Esophagus (tissue), 2 donors: ENCODE results near the gene RTN1. TPM values are rescaled to one million over a fixed set of nuclear protein-coding genes. Genes with fewer than 3 reads are reported as not detected.

Source experiments
- H3K27ac ChIP-seq, 2 donors: one replicate each; pipeline ENCODE4 v1.5.1; 2013; ENCODE audit warnings: low read depth in 2 of 2, mild to moderate bottlenecking in 2 of 2, inconsistent platforms in 1 of 2, low read length in 1 of 2, moderate library complexity in 1 of 2
- H3K27me3 ChIP-seq, 2 donors: one replicate each; pipeline ENCODE4 v1.6.1; 2013; ENCODE audit warnings: low read length in 2 of 2, control low read depth in 1 of 2, mild to moderate bottlenecking in 1 of 2; ENCODE audit not compliant: insufficient read depth in 2 of 2, control insufficient read depth in 1 of 2
- H3K36me3 ChIP-seq, 2 donors: one replicate each; pipeline ENCODE4 v1.6.1; 2013; ENCODE audit warnings: low read length in 1 of 2; ENCODE audit not compliant: control insufficient read depth in 2 of 2, insufficient read depth in 2 of 2
- H3K4me1 ChIP-seq, 2 donors: one replicate each; pipeline ENCODE4 v1.6.1; 2013; ENCODE audit warnings: low read length in 1 of 2; ENCODE audit not compliant: control insufficient read depth in 2 of 2, insufficient read depth in 2 of 2
- H3K4me3 ChIP-seq, 2 donors: one replicate each; pipeline ENCODE4 v1.5.1; 2013; ENCODE audit warnings: low read length in 2 of 2, mild to moderate bottlenecking in 2 of 2, low read depth in 1 of 2, moderate library complexity in 1 of 2
- H3K9me3 ChIP-seq, 2 donors: one replicate each; pipeline ENCODE4 v1.6.1; 2013; ENCODE audit warnings: mild to moderate bottlenecking in 2 of 2, low read depth in 1 of 2, low read length in 1 of 2, moderate library complexity in 1 of 2; ENCODE audit not compliant: control insufficient read depth in 2 of 2, insufficient read depth in 1 of 2
- WGBS, 2 donors: extraction: QIAGEN DNeasy Blood & Tissue Kit; methylation state at CpG; one replicate each; pipeline ENCODE4 v1.1.7; 2013; 5-methylcytosine and 5-hydroxymethylcytosine counted together
- polyA plus RNA-seq, 2 donors: library from polyadenylated mRNA; stranded (reverse); fragments of 200-250 nt; gene quantifications; one replicate each; pipeline ENCODE4 v1.2.3, GENCODE V29; 2013
- donor health status: healthy with polysubstance abuse.
- donor health status: Bipolar disorder and iron deficiency.

Gene RTN1
- under 1 TPM; 0.26 to 0.58 TPM for polyA plus RNA-seq

GRCh38 chr14:59870277-59871165, at the start of gene RTN1:
Gene RTN1 (minus strand): TSS chr14:59870776. CDS start chr14:59870630, 146 bp downstream.
- no peak within 1 kb of the TSS for H3K27ac ChIP-seq
- H3K36me3 ChIP-seq = no peaks in the 10 kb centered on the region
- H3K4me3 ChIP-seq = peak within 1 kb of the TSS; percentile 49 to 50
- no peaks in the 10 kb centered on the region for H3K9me3 ChIP-seq
- 1% methylated on average over 78 to 84 of the region's 84 CpGs for WGBS, 2 donors
- peaks cover 3 to 4% of the 10 kb centered on the region in 2 donors for H3K4me1 ChIP-seq
- peaks cover 4 to 9% of the 10 kb centered on the region in 2 donors for H3K27me3 ChIP-seq

GRCh38 chr14:59920378-59920683, 49.8 kb upstream of the RTN1 start:
- no peaks in the 10 kb centered on the region for H3K9me3 ChIP-seq
- H3K36me3 ChIP-seq = no peaks in the 10 kb centered on the region
- peaks cover 0 to 15% of the 10 kb centered on the region in 2 donors for H3K27me3 ChIP-seq
- no peak overlapping the region for H3K4me3 ChIP-seq
- no peak overlapping the region for H3K27ac ChIP-seq
- H3K4me1 ChIP-seq = peaks cover 4% of the 10 kb centered on the region in 2 donors
- WGBS, 2 donors = 67 to 74% methylated on average over 1 of the region's 1 CpG

GRCh38 chr14:59919570-59920377, 49.2 kb upstream of the RTN1 start, which contains the start of gene LRRC9:
Gene LRRC9 (plus strand): TSS chr14:59920144.
- WGBS, 2 donors = 8 to 9% methylated on average over 55 to 57 of the region's 57 CpGs
- peak within 1 kb of the TSS in 1 of 2 donors; percentile 31 for H3K4me3 ChIP-seq
- H3K9me3 ChIP-seq = no peaks in the 10 kb centered on the region
- H3K27me3 ChIP-seq = peaks cover 0 to 15% of the 10 kb centered on the region in 2 donors
- no peak within 1 kb of the TSS for H3K27ac ChIP-seq
- no peaks in the 10 kb centered on the region for H3K36me3 ChIP-seq
- H3K4me1 ChIP-seq = peaks cover 4% of the 10 kb centered on the region in 2 donors

GRCh38 chr14:59918824-59919569, 48.4 kb upstream of the RTN1 start:
- Histone ChIP-seq H3K4me1 (peaks cover 4% of the 10 kb centered on the region in 2 donors), H3K9me3 (no peaks in the 10 kb centered on the region), H3K27ac (no peak overlapping the region), H3K4me3 (peak overlapping the region in 1 of 2 donors; percentile 31), H3K27me3 (peaks cover 0 to 15% of the 10 kb centered on the region in 2 donors), H3K36me3 (no peaks in the 10 kb centered on the region)
- WGBS, 2 donors = 4% methylated on average over 18 of the region's 18 CpGs

GRCh38 chr14:59913187-59913586, 42.6 kb upstream of the RTN1 start:
- 66 to 77% methylated on average over 1 of the region's 1 CpG for WGBS, 2 donors
- Histone ChIP-seq H3K27ac (no peak overlapping the region), H3K4me3 (no peak overlapping the region), H3K27me3 (no peaks in the 10 kb centered on the region), H3K4me1 (no peaks in the 10 kb centered on the region), H3K36me3 (no peaks in the 10 kb centered on the region), H3K9me3 (no peaks in the 10 kb centered on the region)

GRCh38 chr14:59912443-59912842, 41.9 kb upstream of the RTN1 start:
- Histone ChIP-seq H3K9me3 (no peaks in the 10 kb centered on the region), H3K4me3 (no peak overlapping the region), H3K36me3 (no peaks in the 10 kb centered on the region), H3K4me1 (no peaks in the 10 kb centered on the region), H3K27ac (no peak overlapping the region), H3K27me3 (no peaks in the 10 kb centered on the region)
- WGBS, 2 donors = 76 to 87% methylated on average over 2 of the region's 2 CpGs

- WGBS, 2 donors = 62 to 70% methylated on average over 2 of the region's 2 CpGs
- Histone ChIP-seq H3K27me3 (no peaks in the 10 kb centered on the region), H3K36me3 (no peaks in the 10 kb centered on the region), H3K27ac (no peak overlapping the region), H3K4me3 (no peak overlapping the region), H3K9me3 (no peaks in the 10 kb centered on the region), H3K4me1 (no peaks in the 10 kb centered on the region)
These were observed 34.6 kb upstream of the RTN1 start for GRCh38 chr14:59905188-59905587.

- Histone ChIP-seq H3K36me3 (no peaks in the 10 kb centered on the region), H3K4me1 (no peaks in the 10 kb centered on the region), H3K27ac (no peak overlapping the region), H3K4me3 (no peak overlapping the region), H3K9me3 (no peaks in the 10 kb centered on the region), H3K27me3 (no peaks in the 10 kb centered on the region)
- 48 to 53% methylated on average over 2 of the region's 2 CpGs for WGBS, 2 donors
These were observed 33.6 kb upstream of the RTN1 start for GRCh38 chr14:59904184-59904583.

GRCh38 chr14:59900556-59900955, 30.0 kb upstream of the RTN1 start:
- H3K36me3 ChIP-seq = no peaks in the 10 kb centered on the region
- H3K4me1 ChIP-seq = no peaks in the 10 kb centered on the region
- no peak overlapping the region for H3K4me3 ChIP-seq
- WGBS, 2 donors = 77 to 86% methylated on average over 3 of the region's 3 CpGs
- H3K9me3 ChIP-seq = no peaks in the 10 kb centered on the region
- no peaks in the 10 kb centered on the region for H3K27me3 ChIP-seq
- no peak overlapping the region for H3K27ac ChIP-seq
